ENCODE measurements around the gene REXO4.

GRCh38 chr9:133382507-133383141 is 35.2 kb downstream of the REXO4 start:
- TF ChIP-seq CTCF (IDR thresholded peaks at IDR 0.05) (no peak), POLR2AphosphoS5 (IDR thresholded peaks at IDR 0.05) (no peak), POLR2A (IDR thresholded peaks at IDR 0.05) (no peak)

Measured in sigmoid colon (tissue), 4 donors.